ENCODE measurements around the gene IL1RAPL1.

IL1RAPL1 gene

DNA sequence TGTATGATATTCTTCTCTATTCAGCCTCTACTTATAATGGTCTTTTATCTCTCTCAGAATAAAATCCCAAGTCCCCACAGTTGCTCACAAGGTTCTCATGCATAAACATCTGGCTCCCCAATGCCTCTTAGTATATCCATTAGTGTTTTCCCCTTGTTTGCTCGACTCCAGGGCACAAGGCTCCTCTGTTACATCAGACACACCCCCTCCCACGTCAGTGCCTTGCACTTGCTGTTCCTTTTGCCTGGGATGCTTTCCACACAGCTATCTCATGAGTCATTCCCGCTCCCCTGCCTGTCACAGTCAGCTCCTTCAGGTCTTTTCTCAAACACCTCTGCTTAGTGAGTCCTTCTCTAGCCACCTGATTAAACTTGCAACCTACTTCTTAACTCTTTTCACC, 260.2 kb downstream of the IL1RAPL1 start:
- H3K9me3 ChIP-seq (ENCODE audit: control extremely low read depth in 1 of 5, control insufficient read depth in 4 of 5, insufficient read depth in 2 of 5, low read depth in 1 of 5, low read length in 4 of 5): no peaks in the 10 kb centered on the region
- H3K4me1 ChIP-seq (ENCODE audit: control extremely low read depth in 1 of 4, control insufficient read depth in 4 of 4, insufficient read depth in 4 of 4, low read length in 3 of 4): no peaks in the 10 kb centered on the region
- CTCF ChIA-PET: no interaction called here
- H3K36me3 ChIP-seq (ENCODE audit: control insufficient read depth in 4 of 4, insufficient read depth in 4 of 4, low read length in 3 of 4): no peaks in the 10 kb centered on the region
- WGBS (ENCODE audit: insufficient coverage): 45% methylated on average over 3 of the region's 3 CpGs
- POLR2A ChIA-PET: no interaction called here
- no peak overlapping the region for H3K4me3 ChIP-seq (ENCODE audit: control insufficient read depth in 1 of 7, extremely low read depth in 1 of 7, insufficient read depth in 4 of 7, low read depth in 2 of 7, low read length in 6 of 7)
- DNase-seq: no peak
- H3K27me3 ChIP-seq (replicated peaks in 2 of 5; ENCODE audit: control insufficient read depth in 4 of 5, insufficient read depth in 5 of 5, low read length in 4 of 5): no peaks in the 10 kb centered on the region
- no peak overlapping the region for H3K27ac ChIP-seq (ENCODE audit: insufficient read depth in 1 of 2, low read depth in 1 of 2, low read length in 2 of 2, poor library complexity in 1 of 2, severe bottlenecking in 2 of 2)

DNA sequence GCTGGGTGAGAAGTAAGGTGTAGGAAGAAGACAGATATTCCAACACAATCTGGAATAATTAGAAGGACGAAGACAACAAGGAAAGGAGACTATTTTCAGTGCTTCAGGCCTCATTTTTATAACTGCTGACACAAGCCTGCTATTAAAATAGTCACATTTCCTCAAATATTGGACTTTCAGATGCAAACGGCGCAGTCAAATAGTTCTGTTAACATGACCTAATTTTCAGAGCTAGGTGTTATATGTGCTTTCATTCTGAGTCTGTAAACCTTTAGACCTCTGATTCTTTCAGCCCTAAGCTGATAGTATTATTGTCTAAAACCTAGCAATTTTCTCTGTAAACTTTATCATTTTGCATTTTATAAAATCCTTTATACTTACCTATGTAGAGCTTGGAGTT, 261.5 kb downstream of the IL1RAPL1 start:
- no peaks in the 10 kb centered on the region for H3K27me3 ChIP-seq (replicated peaks in 2 of 5; ENCODE audit: control insufficient read depth in 4 of 5, insufficient read depth in 5 of 5, low read length in 4 of 5)
- ChIA-PET POLR2A (no interaction called here), CTCF (no interaction called here)
- 76% methylated on average over 2 of the region's 3 CpGs for WGBS (ENCODE audit: insufficient coverage)
- no peak for DNase-seq
- H3K36me3 ChIP-seq (ENCODE audit: control insufficient read depth in 4 of 4, insufficient read depth in 4 of 4, low read length in 3 of 4): no peaks in the 10 kb centered on the region
- H3K27ac ChIP-seq (ENCODE audit: insufficient read depth in 1 of 2, low read depth in 1 of 2, low read length in 2 of 2, poor library complexity in 1 of 2, severe bottlenecking in 2 of 2): no peak overlapping the region
- no peaks in the 10 kb centered on the region for H3K9me3 ChIP-seq (ENCODE audit: control extremely low read depth in 1 of 5, control insufficient read depth in 4 of 5, insufficient read depth in 2 of 5, low read depth in 1 of 5, low read length in 4 of 5)
- no peaks in the 10 kb centered on the region for H3K4me1 ChIP-seq (ENCODE audit: control extremely low read depth in 1 of 4, control insufficient read depth in 4 of 4, insufficient read depth in 4 of 4, low read length in 3 of 4)
- H3K4me3 ChIP-seq (ENCODE audit: control insufficient read depth in 1 of 7, extremely low read depth in 1 of 7, insufficient read depth in 4 of 7, low read depth in 2 of 7, low read length in 6 of 7): no peak overlapping the region

DNA sequence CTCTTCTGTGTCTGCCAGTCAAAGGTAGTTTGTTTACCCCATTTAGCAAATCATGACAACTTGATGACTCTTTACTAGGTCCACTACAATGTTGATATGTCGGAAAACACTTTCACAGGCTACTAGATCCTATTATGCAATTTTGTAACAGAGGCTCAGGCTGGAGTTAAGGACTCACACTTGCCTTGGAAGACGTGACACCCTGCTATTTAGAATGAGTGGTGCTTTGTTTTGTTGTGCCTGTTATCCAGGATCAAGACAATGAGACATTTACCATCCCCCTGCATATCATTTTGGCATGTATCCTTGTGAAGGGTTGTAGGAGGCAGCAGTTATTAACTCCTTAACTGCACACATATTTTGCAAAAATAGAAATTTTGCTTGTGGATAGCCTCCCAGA, 263.7 kb downstream of the IL1RAPL1 start:
- H3K4me1 ChIP-seq (ENCODE audit: control extremely low read depth in 1 of 4, control insufficient read depth in 4 of 4, insufficient read depth in 4 of 4, low read length in 3 of 4): no peaks in the 10 kb centered on the region
- no peaks in the 10 kb centered on the region for H3K9me3 ChIP-seq (ENCODE audit: control extremely low read depth in 1 of 5, control insufficient read depth in 4 of 5, insufficient read depth in 2 of 5, low read depth in 1 of 5, low read length in 4 of 5)
- H3K27me3 ChIP-seq (replicated peaks in 2 of 5; ENCODE audit: control insufficient read depth in 4 of 5, insufficient read depth in 5 of 5, low read length in 4 of 5): no peaks in the 10 kb centered on the region
- no peak for DNase-seq
- ChIA-PET POLR2A (no interaction called here), CTCF (no interaction called here)
- H3K4me3 ChIP-seq (ENCODE audit: control insufficient read depth in 1 of 7, extremely low read depth in 1 of 7, insufficient read depth in 4 of 7, low read depth in 2 of 7, low read length in 6 of 7): no peak overlapping the region
- H3K36me3 ChIP-seq (ENCODE audit: control insufficient read depth in 4 of 4, insufficient read depth in 4 of 4, low read length in 3 of 4): no peaks in the 10 kb centered on the region
- 83% methylated on average over 1 of the region's 2 CpGs for WGBS (ENCODE audit: insufficient coverage)
- no peak overlapping the region for H3K27ac ChIP-seq (ENCODE audit: insufficient read depth in 1 of 2, low read depth in 1 of 2, low read length in 2 of 2, poor library complexity in 1 of 2, severe bottlenecking in 2 of 2)

DNA sequence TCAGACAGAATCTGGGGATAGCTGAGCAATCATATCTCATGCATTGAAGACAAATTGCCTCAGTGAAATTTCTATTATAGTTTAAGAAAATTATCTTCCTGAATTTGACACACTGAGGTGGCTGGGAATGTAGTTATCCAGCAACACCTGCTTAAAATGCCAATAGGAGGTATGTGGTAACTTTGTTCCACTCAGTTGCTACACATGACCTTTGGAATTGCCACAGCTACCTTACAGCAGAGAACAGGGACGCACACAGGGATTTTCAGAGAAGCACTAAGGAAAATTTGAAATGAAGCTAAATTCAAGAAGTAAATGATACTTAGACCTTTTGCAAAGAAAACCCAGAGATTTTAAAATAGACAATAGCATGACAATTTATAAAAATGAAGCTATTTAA, 264.6 kb downstream of the IL1RAPL1 start:
- Histone ChIP-seq H3K4me1 (ENCODE audit: control extremely low read depth in 1 of 4, control insufficient read depth in 4 of 4, insufficient read depth in 4 of 4, low read length in 3 of 4) (no peaks in the 10 kb centered on the region), H3K27me3 (replicated peaks in 2 of 5; ENCODE audit: control insufficient read depth in 4 of 5, insufficient read depth in 5 of 5, low read length in 4 of 5) (no peaks in the 10 kb centered on the region), H3K4me3 (ENCODE audit: control insufficient read depth in 1 of 7, extremely low read depth in 1 of 7, insufficient read depth in 4 of 7, low read depth in 2 of 7, low read length in 6 of 7) (no peak overlapping the region), H3K9me3 (ENCODE audit: control extremely low read depth in 1 of 5, control insufficient read depth in 4 of 5, insufficient read depth in 2 of 5, low read depth in 1 of 5, low read length in 4 of 5) (no peaks in the 10 kb centered on the region), H3K27ac (ENCODE audit: insufficient read depth in 1 of 2, low read depth in 1 of 2, low read length in 2 of 2, poor library complexity in 1 of 2, severe bottlenecking in 2 of 2) (no peak overlapping the region), H3K36me3 (ENCODE audit: control insufficient read depth in 4 of 4, insufficient read depth in 4 of 4, low read length in 3 of 4) (no peaks in the 10 kb centered on the region)
- POLR2A ChIA-PET: no interaction called here
- WGBS (ENCODE audit: insufficient coverage): no CpG with 5 or more reads among the region's 1 CpG
- CTCF ChIA-PET: no interaction called here
- DNase-seq: no peak

DNA sequence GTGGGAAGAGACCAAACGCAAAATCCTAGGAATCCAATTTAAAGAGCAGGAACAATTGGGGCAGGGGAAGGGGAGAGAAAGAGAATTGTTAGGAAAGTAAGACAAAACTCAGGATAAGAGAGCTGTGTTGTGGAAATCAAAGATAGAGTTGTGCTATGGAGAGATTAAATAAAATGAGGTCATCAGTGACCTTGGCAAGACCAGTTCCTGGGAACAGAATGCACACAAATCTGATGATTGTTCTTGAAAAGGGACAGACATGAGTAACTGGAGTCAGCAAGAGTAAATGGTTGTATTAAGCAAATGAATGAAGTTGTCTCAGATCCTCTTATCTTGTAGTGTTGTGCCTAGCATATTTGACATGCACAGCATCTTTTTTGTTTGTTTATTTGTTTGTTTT, 267.4 kb downstream of the IL1RAPL1 start:
- no peak for DNase-seq
- CTCF ChIA-PET: no interaction called here
- H3K36me3 ChIP-seq (ENCODE audit: control insufficient read depth in 4 of 4, insufficient read depth in 4 of 4, low read length in 3 of 4): no peaks in the 10 kb centered on the region
- WGBS (ENCODE audit: insufficient coverage): 75% methylated on average over 1 of the region's 1 CpG
- POLR2A ChIA-PET: no interaction called here
- H3K9me3 ChIP-seq (ENCODE audit: control extremely low read depth in 1 of 5, control insufficient read depth in 4 of 5, insufficient read depth in 2 of 5, low read depth in 1 of 5, low read length in 4 of 5): no peaks in the 10 kb centered on the region
- H3K27me3 ChIP-seq (replicated peaks in 2 of 5; ENCODE audit: control insufficient read depth in 4 of 5, insufficient read depth in 5 of 5, low read length in 4 of 5): no peaks in the 10 kb centered on the region
- no peaks in the 10 kb centered on the region for H3K4me1 ChIP-seq (ENCODE audit: control extremely low read depth in 1 of 4, control insufficient read depth in 4 of 4, insufficient read depth in 4 of 4, low read length in 3 of 4)
- H3K4me3 ChIP-seq (ENCODE audit: control insufficient read depth in 1 of 7, extremely low read depth in 1 of 7, insufficient read depth in 4 of 7, low read depth in 2 of 7, low read length in 6 of 7): no peak overlapping the region
- no peak overlapping the region for H3K27ac ChIP-seq (ENCODE audit: insufficient read depth in 1 of 2, low read depth in 1 of 2, low read length in 2 of 2, poor library complexity in 1 of 2, severe bottlenecking in 2 of 2)

DNA sequence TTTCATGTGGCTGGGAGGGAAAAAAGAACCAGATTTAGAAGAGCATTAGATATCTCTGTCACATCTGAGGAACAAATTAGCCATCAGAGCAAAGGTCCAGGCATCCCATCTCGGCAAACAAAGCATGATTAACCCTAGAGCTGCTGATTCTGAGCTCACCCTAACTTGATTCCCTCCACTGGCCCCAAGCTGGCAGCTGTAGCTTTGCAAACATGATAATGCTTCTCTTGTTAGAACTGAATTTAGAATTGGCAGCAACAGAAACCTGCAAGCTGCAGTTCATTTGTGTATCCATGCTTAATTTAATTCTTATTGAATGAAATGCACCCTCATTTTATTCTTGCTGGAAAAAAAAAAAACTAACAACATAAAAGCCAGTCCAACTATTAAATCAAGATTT, 289.2 kb downstream of the IL1RAPL1 start:
- no peaks in the 10 kb centered on the region for H3K36me3 ChIP-seq (ENCODE audit: control insufficient read depth in 4 of 4, insufficient read depth in 4 of 4, low read length in 3 of 4)
- H3K27ac ChIP-seq (ENCODE audit: insufficient read depth in 1 of 2, low read depth in 1 of 2, low read length in 2 of 2, poor library complexity in 1 of 2, severe bottlenecking in 2 of 2): no peak overlapping the region
- ChIA-PET POLR2A (no interaction called here), CTCF (no interaction called here)
- no peak overlapping the region for H3K4me3 ChIP-seq (ENCODE audit: control insufficient read depth in 1 of 7, extremely low read depth in 1 of 7, insufficient read depth in 4 of 7, low read depth in 2 of 7, low read length in 6 of 7)
- H3K27me3 ChIP-seq (replicated peaks in 2 of 5; ENCODE audit: control insufficient read depth in 4 of 5, insufficient read depth in 5 of 5, low read length in 4 of 5): no peaks in the 10 kb centered on the region
- no peak for DNase-seq
- no peaks in the 10 kb centered on the region for H3K4me1 ChIP-seq (ENCODE audit: control extremely low read depth in 1 of 4, control insufficient read depth in 4 of 4, insufficient read depth in 4 of 4, low read length in 3 of 4)
- 40% methylated on average over 1 of the region's 1 CpG for WGBS (ENCODE audit: insufficient coverage)
- no peaks in the 10 kb centered on the region for H3K9me3 ChIP-seq (ENCODE audit: control extremely low read depth in 1 of 5, control insufficient read depth in 4 of 5, insufficient read depth in 2 of 5, low read depth in 1 of 5, low read length in 4 of 5)

DNA sequence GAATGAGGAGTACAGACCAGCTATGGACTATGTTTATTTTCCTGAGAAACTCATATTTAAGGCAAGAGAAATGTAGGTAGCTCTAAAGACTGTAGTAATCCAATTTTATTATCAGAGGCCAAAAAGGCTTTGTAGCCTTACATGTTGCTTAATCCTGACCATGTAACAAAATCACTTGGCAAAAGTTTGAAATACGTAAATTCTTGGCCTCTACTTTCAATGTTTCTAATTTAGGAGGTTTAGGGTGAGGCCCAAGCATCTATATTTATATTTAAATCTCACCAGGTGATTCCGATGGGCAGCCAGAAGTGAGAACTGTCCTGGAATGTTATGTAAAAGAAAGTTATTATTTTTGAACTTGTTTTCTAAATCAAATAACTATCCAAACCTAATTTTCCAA, 289.7 kb downstream of the IL1RAPL1 start:
- CTCF ChIA-PET: no interaction called here
- WGBS (ENCODE audit: insufficient coverage): no CpG with 5 or more reads among the region's 2 CpGs
- Histone ChIP-seq H3K36me3 (ENCODE audit: control insufficient read depth in 4 of 4, insufficient read depth in 4 of 4, low read length in 3 of 4) (no peaks in the 10 kb centered on the region), H3K9me3 (ENCODE audit: control extremely low read depth in 1 of 5, control insufficient read depth in 4 of 5, insufficient read depth in 2 of 5, low read depth in 1 of 5, low read length in 4 of 5) (no peaks in the 10 kb centered on the region), H3K27me3 (replicated peaks in 2 of 5; ENCODE audit: control insufficient read depth in 4 of 5, insufficient read depth in 5 of 5, low read length in 4 of 5) (no peaks in the 10 kb centered on the region), H3K4me1 (ENCODE audit: control extremely low read depth in 1 of 4, control insufficient read depth in 4 of 4, insufficient read depth in 4 of 4, low read length in 3 of 4) (no peaks in the 10 kb centered on the region), H3K4me3 (ENCODE audit: control insufficient read depth in 1 of 7, extremely low read depth in 1 of 7, insufficient read depth in 4 of 7, low read depth in 2 of 7, low read length in 6 of 7) (no peak overlapping the region), H3K27ac (ENCODE audit: insufficient read depth in 1 of 2, low read depth in 1 of 2, low read length in 2 of 2, poor library complexity in 1 of 2, severe bottlenecking in 2 of 2) (no peak overlapping the region)
- POLR2A ChIA-PET: no interaction called here
- no peak for DNase-seq

DNA sequence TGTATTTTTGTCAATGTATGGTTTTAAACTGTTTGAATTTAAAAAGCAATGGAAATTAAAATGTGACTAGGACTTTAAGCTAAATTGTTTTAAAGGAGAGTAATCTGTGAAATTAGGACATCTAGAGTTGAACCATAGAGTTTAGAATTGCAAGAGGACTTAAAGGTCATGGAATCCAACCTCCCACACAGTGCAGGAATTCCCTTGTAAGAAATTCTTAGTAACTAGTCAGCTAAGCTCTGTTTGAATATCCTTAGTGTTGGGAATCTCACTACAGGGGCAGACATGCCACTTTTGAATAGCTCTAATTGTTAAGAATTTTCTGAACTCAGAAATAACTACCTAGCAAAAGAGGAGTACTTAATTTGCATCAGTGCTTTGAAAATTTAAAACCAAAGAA, 292.9 kb downstream of the IL1RAPL1 start:
- CTCF ChIA-PET: no interaction called here
- no peak for DNase-seq
- no peaks in the 10 kb centered on the region for H3K36me3 ChIP-seq (ENCODE audit: control insufficient read depth in 4 of 4, insufficient read depth in 4 of 4, low read length in 3 of 4)
- no peaks in the 10 kb centered on the region for H3K4me1 ChIP-seq (ENCODE audit: control extremely low read depth in 1 of 4, control insufficient read depth in 4 of 4, insufficient read depth in 4 of 4, low read length in 3 of 4)
- H3K9me3 ChIP-seq (ENCODE audit: control extremely low read depth in 1 of 5, control insufficient read depth in 4 of 5, insufficient read depth in 2 of 5, low read depth in 1 of 5, low read length in 4 of 5): no peaks in the 10 kb centered on the region
- no peaks in the 10 kb centered on the region for H3K27me3 ChIP-seq (replicated peaks in 2 of 5; ENCODE audit: control insufficient read depth in 4 of 5, insufficient read depth in 5 of 5, low read length in 4 of 5)
- no peak overlapping the region for H3K27ac ChIP-seq (ENCODE audit: insufficient read depth in 1 of 2, low read depth in 1 of 2, low read length in 2 of 2, poor library complexity in 1 of 2, severe bottlenecking in 2 of 2)
- H3K4me3 ChIP-seq (ENCODE audit: control insufficient read depth in 1 of 7, extremely low read depth in 1 of 7, insufficient read depth in 4 of 7, low read depth in 2 of 7, low read length in 6 of 7): no peak overlapping the region
- POLR2A ChIA-PET: no interaction called here
